ENCODE data around the gene RETREG3.
A peak's percentile ranks its signal among the peaks of the same experiment; 100 is the strongest.

RETREG3 gene

GRCh38 chr17:42586514-42587230 lies 22.5 kb downstream of the RETREG3 start:
- no peak for TF ChIP-seq CTCF (IDR thresholded peaks at IDR 0.05; ENCODE audit: control insufficient read depth, extremely low read depth, insufficient read depth)
- DNase-seq (ENCODE audit: low read depth), result no peak
- H3K4me3 ChIP-seq (ENCODE audit: low read depth, low read length), result no peak overlapping the region

- DNase-seq (ENCODE audit: low read depth), result no peak
- no peak overlapping the region for H3K4me3 ChIP-seq (ENCODE audit: low read depth, low read length)
- TF ChIP-seq CTCF (IDR thresholded peaks at IDR 0.05; ENCODE audit: control insufficient read depth, extremely low read depth, insufficient read depth), result no peak
These were observed 23.8 kb downstream of the RETREG3 start for GRCh38 chr17:42585353-42585752.

- TF ChIP-seq CTCF (IDR thresholded peaks at IDR 0.05; ENCODE audit: control insufficient read depth, extremely low read depth, insufficient read depth), result no peak
- H3K4me3 ChIP-seq (ENCODE audit: low read depth, low read length), result no peak overlapping the region
- DNase-seq (ENCODE audit: low read depth), result no peak
These were observed 24.3 kb downstream of the RETREG3 start for GRCh38 chr17:42584880-42585279.

GRCh38 chr17:42581744-42582270 lies 27.4 kb downstream of the RETREG3 start:
- H3K4me3 ChIP-seq (ENCODE audit: low read depth, low read length), result no peak overlapping the region
- no peak for DNase-seq (ENCODE audit: low read depth)
- TF ChIP-seq CTCF (IDR thresholded peaks at IDR 0.05; ENCODE audit: control insufficient read depth, extremely low read depth, insufficient read depth), result no peak

- TF ChIP-seq CTCF (IDR thresholded peaks at IDR 0.05; ENCODE audit: control insufficient read depth, extremely low read depth, insufficient read depth), result no peak
- no peak overlapping the region for H3K4me3 ChIP-seq (ENCODE audit: low read depth, low read length)
- no peak for DNase-seq (ENCODE audit: low read depth)
These were observed 29.2 kb downstream of the RETREG3 start for GRCh38 chr17:42579794-42580551.

- no peak for DNase-seq (ENCODE audit: low read depth)
- peak; percentile 79 for TF ChIP-seq CTCF (IDR thresholded peaks at IDR 0.05; ENCODE audit: control insufficient read depth, extremely low read depth, insufficient read depth)
- peak overlapping the region; percentile 75 for H3K4me3 ChIP-seq (ENCODE audit: low read depth, low read length)
These were observed 30.8 kb downstream of the RETREG3 start for GRCh38 chr17:42578282-42578869.

Data from LNCaP clone FGC (cell line).